ENCODE results near the gene POLR2E.

DNA sequence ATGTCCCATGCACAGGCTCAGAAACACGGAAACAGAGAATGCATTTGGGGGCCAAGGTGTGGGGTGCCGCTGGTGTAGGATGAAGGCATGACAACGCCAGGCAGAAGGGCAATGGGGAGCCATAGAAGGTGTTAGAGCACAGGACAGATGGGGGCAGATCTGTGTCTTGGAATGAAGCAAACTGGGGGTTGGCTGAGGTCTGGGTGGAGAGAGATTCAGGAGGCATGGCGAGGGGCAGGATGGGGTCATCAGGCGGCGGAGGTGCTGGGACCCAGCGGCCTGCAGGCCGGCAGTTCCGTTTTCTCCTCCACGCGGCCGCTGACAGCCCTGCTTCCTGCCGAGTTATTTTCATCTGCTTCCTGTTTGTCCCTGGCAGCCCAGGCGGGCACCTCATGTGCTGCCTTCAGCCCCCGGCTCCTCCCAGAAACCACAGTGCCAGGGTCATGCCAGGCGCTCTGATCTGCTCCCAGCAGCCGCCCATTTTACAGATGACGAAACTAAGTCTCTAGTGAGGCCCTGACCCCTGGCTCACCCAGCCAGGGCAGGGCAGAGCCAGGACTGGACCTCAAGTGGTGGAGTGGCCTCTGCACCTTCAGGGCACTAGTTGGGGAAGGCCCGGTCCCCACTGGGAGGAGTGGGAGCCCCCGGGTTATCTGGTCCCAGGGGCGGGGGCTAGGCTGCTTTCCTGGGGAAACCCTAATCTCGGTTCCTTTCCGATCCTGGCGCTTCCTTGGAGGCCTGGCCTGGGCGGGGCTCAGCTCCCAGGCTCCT lies 26.0 kb downstream of the POLR2E start:
- TF ChIP-seq POLR2A (IDR thresholded peaks at IDR 0.05) (no peak), EP300 (IDR thresholded peaks at IDR 0.05) (no peak)
- TF ChIP-seq, protein P1, sequence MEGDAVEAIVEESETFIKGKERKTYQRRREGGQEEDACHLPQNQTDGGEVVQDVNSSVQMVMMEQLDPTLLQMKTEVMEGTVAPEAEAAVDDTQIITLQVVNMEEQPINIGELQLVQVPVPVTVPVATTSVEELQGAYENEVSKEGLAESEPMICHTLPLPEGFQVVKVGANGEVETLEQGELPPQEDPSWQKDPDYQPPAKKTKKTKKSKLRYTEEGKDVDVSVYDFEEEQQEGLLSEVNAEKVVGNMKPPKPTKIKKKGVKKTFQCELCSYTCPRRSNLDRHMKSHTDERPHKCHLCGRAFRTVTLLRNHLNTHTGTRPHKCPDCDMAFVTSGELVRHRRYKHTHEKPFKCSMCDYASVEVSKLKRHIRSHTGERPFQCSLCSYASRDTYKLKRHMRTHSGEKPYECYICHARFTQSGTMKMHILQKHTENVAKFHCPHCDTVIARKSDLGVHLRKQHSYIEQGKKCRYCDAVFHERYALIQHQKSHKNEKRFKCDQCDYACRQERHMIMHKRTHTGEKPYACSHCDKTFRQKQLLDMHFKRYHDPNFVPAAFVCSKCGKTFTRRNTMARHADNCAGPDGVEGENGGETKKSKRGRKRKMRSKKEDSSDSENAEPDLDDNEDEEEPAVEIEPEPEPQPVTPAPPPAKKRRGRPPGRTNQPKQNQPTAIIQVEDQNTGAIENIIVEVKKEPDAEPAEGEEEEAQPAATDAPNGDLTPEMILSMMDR (IDR thresholded peaks at IDR 0.05) = no peak

All from sigmoid colon (tissue), 4 donors.